HG03175 (cell line): Measurements from ENCODE around the gene SNX3.

ENCODE experiments used
- ATAC-seq: cut with Tn5 transposase; IDR thresholded peaks from one replicate; pipeline ENCODE4 v1.9.1; 2021; ENCODE audit warnings: mild to moderate bottlenecking, moderate library complexity; ENCODE audit not compliant: unreplicated experiment

The SNX3 gene

GRCh38 chr6:108171918-108172516 lies 88.8 kb downstream of the SNX3 start:
- no peak for ATAC-seq

- no peak for ATAC-seq
These were observed 89.4 kb downstream of the SNX3 start for GRCh38 chr6:108171291-108171917.

GRCh38 chr6:108170332-108171290 lies 90.2 kb downstream of the SNX3 start:
- ATAC-seq = no peak

- no peak for ATAC-seq
These were observed 91.1 kb downstream of the SNX3 start for GRCh38 chr6:108169464-108170331.

- no peak for ATAC-seq
These were observed 92.1 kb downstream of the SNX3 start for GRCh38 chr6:108168501-108169463.

GRCh38 chr6:108168090-108168463 lies 92.8 kb downstream of the SNX3 start:
- ATAC-seq = no peak

- no peak for ATAC-seq
These were observed 93.3 kb downstream of the SNX3 start for GRCh38 chr6:108167449-108168089.

- ATAC-seq = no peak
These were observed 94.0 kb downstream of the SNX3 start for GRCh38 chr6:108166664-108167448.

- no peak for ATAC-seq
These were observed 94.9 kb downstream of the SNX3 start, which contains the start of gene NR2E1 for GRCh38 chr6:108165714-108166663. Gene NR2E1, plus strand, starts transcription at chr6:108166022. Its CDS starts 744 bp downstream, at chr6:108166766.

GRCh38 chr6:108164815-108165706 lies 95.8 kb downstream of the SNX3 start:
- no peak for ATAC-seq

GRCh38 chr6:108164543-108164814 lies 96.4 kb downstream of the SNX3 start:
- no peak for ATAC-seq

GRCh38 chr6:108163644-108164542 lies 96.9 kb downstream of the SNX3 start:
- ATAC-seq = no peak

GRCh38 chr6:108163267-108163643 lies 97.6 kb downstream of the SNX3 start:
- no peak for ATAC-seq

- ATAC-seq = no peak
These were observed 99.0 kb downstream of the SNX3 start for GRCh38 chr6:108161724-108162282.
